Gastrocnemius medialis (tissue), 4 donors: ENCODE results near the gene BRCC3. TPM values are rescaled to one million over a fixed set of nuclear protein-coding genes. Genes with fewer than 3 reads are reported as not detected.

Source experiments
- ATAC-seq, 2 donors: fragments of 150-250 bp; one replicate each; pipeline ENCODE4 v1.9.1; 2016
- DNase-seq, 2 donors: peaks; one replicate each; pipeline ENCODE4 v3.0.0-alpha.2; 2019
- H3K27ac ChIP-seq, 4 donors: fragments of 200-600 bp; sonication (generic); 1 replicate in 1 of 4; 2 replicates in 3 of 4; pipeline ENCODE4 v1.5.1; 2016 to 2018; ENCODE audit warnings: mild to moderate bottlenecking in 2 of 4, moderate library complexity in 1 of 4
- H3K27me3 ChIP-seq, 3 donors: fragments of 200-600 bp; sonication (generic) in 2 of 3; 1 replicate in 1 of 3; 2 replicates in 2 of 3; pipeline versions ENCODE4 v1.5.1 to v1.6.0; 2016 to 2019; ENCODE audit warnings: mild to moderate bottlenecking in 1 of 3, moderate library complexity in 1 of 3
- H3K36me3 ChIP-seq, 2 donors: fragments of 200-600 bp; sonication (generic) in 1 of 2; one replicate each; pipeline ENCODE4 v1.5.1; 2017 to 2018
- H3K4me1 ChIP-seq, 2 donors: fragments of 200-600 bp; sonication (generic) in 1 of 2; one replicate each; pipeline ENCODE4 v1.5.1; 2016 to 2017; ENCODE audit warnings: mild to moderate bottlenecking in 2 of 2
- H3K4me3 ChIP-seq, 4 donors: fragments of 200-600 bp; sonication (generic) in 3 of 4; 1 replicate in 1 of 4; 2 replicates in 3 of 4; pipeline ENCODE4 v1.5.1; 2016 to 2019; ENCODE audit warnings: mild to moderate bottlenecking in 2 of 4
- H3K9me3 ChIP-seq, 3 donors: fragments of 200-600 bp; sonication (generic) in 2 of 3; 1 replicate in 1 of 3; 2 replicates in 2 of 3; pipeline ENCODE4 v1.5.1; 2016 to 2019
- CTCF ChIP-seq, 5 experiments: fragments of 450-650 bp in 3 of 5; fragments of 200-600 bp in 2 of 5; sonication (generic) in 2 of 5; IDR thresholded peaks in 4 of 5; conservative IDR thresholded peaks in 1 of 5; 1 replicate in 4 of 5; 2 replicates in 1 of 5; pipeline ENCODE4 v1.5.1; 2016 to 2019; ENCODE audit warnings: antibody characterized with exemption in 5 of 5, mild to moderate bottlenecking in 3 of 5, moderate library complexity in 3 of 5
- POLR2A ChIP-seq, 2 donors: fragments of 450-650 bp; IDR thresholded peaks; one replicate each; pipeline ENCODE4 v1.6.1; 2017; ENCODE audit warnings: antibody characterized with exemption in 2 of 2, mild to moderate bottlenecking in 2 of 2, moderate library complexity in 2 of 2
- in situ Hi-C, 4 donors: fragments of 200-750 bp; cut with MboI; loops; one replicate each; pipeline versions ENCODE4 v1.15.0 to v1.8.0; 2017; ENCODE audit warnings: low sequenced_read_pairs in 4 of 4
- intact Hi-C: fragments of 100-400 bp; cut with DNase I; formaldehyde crosslinking; loops from one replicate; pipeline ENCODE4 v1.15.1; 2023; ENCODE audit warnings: low total_unique reads
- total RNA-seq, 4 donors: library from RNA; depleted of rRNA; stranded (reverse); fragments of >200 nt; gene quantifications; one replicate each; pipeline versions ENCODE4 v1.1.0 to v1.2.3, GENCODE V29; 2016

BRCC3 gene
- total RNA-seq, 4 donors from 2014 or later = 8.8 to 15.9 (median 10.6) TPM

- Histone ChIP-seq H3K4me3 (peak within 1 kb of the TSS; percentile 61 to 72 (median 64)), H3K4me1 (peaks cover 3 to 16% of the 10 kb centered on the region in 2 donors), H3K36me3 (no peaks in the 10 kb centered on the region), H3K27ac (peak within 1 kb of the TSS; percentile 88 to 98 (median 94)), H3K9me3 (no peaks in the 10 kb centered on the region), H3K27me3 (no peaks in the 10 kb centered on the region)
- TF ChIP-seq POLR2A (IDR thresholded peaks at IDR 0.05) = peak; percentile 74
- TF ChIP-seq CTCF (IDR thresholded peaks at IDR 0.05 in 4 of 5, conservative IDR thresholded peaks at IDR 0.05 in 1 of 5) = no peak
- in situ Hi-C loops = no loop called here
- peak; percentile 89 to 95 for DNase-seq
- ATAC-seq = peak; percentile 80 to 83
- intact Hi-C loops = loop anchor here (2.0 to 5.0 kb wide), 4 partner anchors 22 to 45 kb away; partner anchors contain the start of genes BRCC3, CMC4 and MTCP1
Measured at GRCh38 chrX:155026727-155027508, 44.4 kb upstream of the BRCC3 start, which contains the start of gene FUNDC2. Gene FUNDC2, plus strand, starts transcription at chrX:155026844. Its CDS starts 95 bp downstream, at chrX:155026939.

GRCh38 chrX:155027509-155028066 is 43.7 kb upstream of the BRCC3 start:
- DNase-seq (peak; percentile 15 to 36), ATAC-seq (peak; percentile 79 to 80)
- Histone ChIP-seq H3K27ac (peak overlapping the region; percentile 88 to 98 (median 94)), H3K36me3 (no peaks in the 10 kb centered on the region), H3K9me3 (no peaks in the 10 kb centered on the region), H3K4me3 (peak overlapping the region; percentile 61 to 72 (median 64)), H3K27me3 (no peaks in the 10 kb centered on the region), H3K4me1 (peaks cover 3 to 16% of the 10 kb centered on the region in 2 donors)
- peak; percentile 76 to 79 for TF ChIP-seq POLR2A (IDR thresholded peaks at IDR 0.05)
- TF ChIP-seq CTCF (IDR thresholded peaks at IDR 0.05 in 4 of 5, conservative IDR thresholded peaks at IDR 0.05 in 1 of 5) = no peak
- intact Hi-C loops (loop anchor here (2.0 to 5.0 kb wide), 4 partner anchors 21 to 45 kb away; partner anchors contain the start of genes BRCC3, CMC4 and MTCP1), in situ Hi-C loops (no loop called here)

- H3K4me3 ChIP-seq = peak overlapping the region; percentile 61 to 72 (median 64)
- H3K27me3 ChIP-seq = no peaks in the 10 kb centered on the region
- DNase-seq (no peak), ATAC-seq (no peak)
- no peaks in the 10 kb centered on the region for H3K36me3 ChIP-seq
- no peak for TF ChIP-seq POLR2A (IDR thresholded peaks at IDR 0.05)
- no peak for TF ChIP-seq CTCF (IDR thresholded peaks at IDR 0.05 in 4 of 5, conservative IDR thresholded peaks at IDR 0.05 in 1 of 5)
- H3K9me3 ChIP-seq = no peaks in the 10 kb centered on the region
- H3K4me1 ChIP-seq = peaks cover 3 to 16% of the 10 kb centered on the region in 2 donors
- intact Hi-C loops (loop anchor here (5.0 kb wide), 2 partner anchors 44 to 46 kb away; partner anchors contain the start of genes BRCC3, CMC4 and MTCP1), in situ Hi-C loops (no loop called here)
- H3K27ac ChIP-seq = peak overlapping the region; percentile 88 to 98 (median 94)
Measured at GRCh38 chrX:155028129-155028528, 43.2 kb upstream of the BRCC3 start.

GRCh38 chrX:155028877-155029291 is 42.4 kb upstream of the BRCC3 start:
- no peak for TF ChIP-seq CTCF (IDR thresholded peaks at IDR 0.05 in 4 of 5, conservative IDR thresholded peaks at IDR 0.05 in 1 of 5)
- peak in 1 of 2 donors; percentile 27 for TF ChIP-seq POLR2A (IDR thresholded peaks at IDR 0.05)
- no peaks in the 10 kb centered on the region for H3K36me3 ChIP-seq
- no peaks in the 10 kb centered on the region for H3K27me3 ChIP-seq
- intact Hi-C loops = loop anchor here (5.0 kb wide), 2 partner anchors 43 to 47 kb away; partner anchors contain the start of genes BRCC3, CMC4 and MTCP1
- H3K4me3 ChIP-seq = peak overlapping the region; percentile 21 to 63 (median 42)
- H3K4me1 ChIP-seq = peaks cover 3 to 16% of the 10 kb centered on the region in 2 donors
- in situ Hi-C loops = no loop called here
- DNase-seq (no peak), ATAC-seq (peak; percentile 21 to 40)
- H3K9me3 ChIP-seq = no peaks in the 10 kb centered on the region
- peak overlapping the region; percentile 88 to 98 (median 94) for H3K27ac ChIP-seq
